Keratinocyte (primary cell): Measurements from ENCODE around the gene EID3. TPM values are rescaled to one million over a fixed set of nuclear protein-coding genes. Genes with fewer than 3 reads are reported as not detected.

Source experiments
- DNase-seq: peaks from one replicate; pipeline ENCODE4 v3.0.0-alpha.2; 2011; ENCODE audit warnings: low read depth, missing footprints, low spot score
- FAIRE-seq: peaks from 2 replicates; lab custom pipeline; 2011; peaks lifted over from hg19 to GRCh38; lab: Jason Lieb, UNC
- H2AFZ ChIP-seq: 2 replicates; pipeline ENCODE4 v1.6.0; 2012; ENCODE audit warnings: low read length, control low read depth, inconsistent platforms; ENCODE audit not compliant: control insufficient read depth
- H3K27ac ChIP-seq: 2 replicates; pipeline ENCODE4 v1.5.1; 2011; ENCODE audit warnings: low read length; ENCODE audit not compliant: control insufficient read depth, insufficient read depth
- H3K27me3 ChIP-seq: 3 replicates; pipeline ENCODE4 v1.6.0; 2011; ENCODE audit warnings: low read length; ENCODE audit not compliant: control insufficient read depth, insufficient read depth; ENCODE audit errors: extremely low read depth
- H3K36me3 ChIP-seq, 2 experiments: 2 replicates in 1 of 2; 3 replicates in 1 of 2; pipeline ENCODE4 v1.5.1; 2011; ENCODE audit warnings: low read length in 2 of 2, mild to moderate bottlenecking in 1 of 2; ENCODE audit not compliant: control insufficient read depth in 2 of 2, insufficient read depth in 2 of 2; ENCODE audit errors: extremely low read depth in 1 of 2
- H3K4me1 ChIP-seq: 3 replicates; pipeline ENCODE4 v1.5.1; 2011; ENCODE audit warnings: low read length; ENCODE audit not compliant: control insufficient read depth, insufficient read depth; ENCODE audit errors: extremely low read depth
- H3K4me2 ChIP-seq: 3 replicates; pipeline ENCODE4 v1.6.0; 2011; ENCODE audit warnings: low read depth, low read length; ENCODE audit not compliant: control insufficient read depth, insufficient read depth; ENCODE audit errors: extremely low read depth
- H3K4me3 ChIP-seq, 3 experiments: fragments of 200-600 bp in 1 of 3; sonication (generic) in 1 of 3; 2 replicates in 2 of 3; 3 replicates in 1 of 3; pipeline ENCODE4 v1.5.1; 2011 to 2016; ENCODE audit warnings: low read length in 3 of 3, mild to moderate bottlenecking in 3 of 3, control low read depth in 2 of 3, inconsistent platforms in 1 of 3, low read depth in 1 of 3, mixed read lengths in 1 of 3, mixed run types in 1 of 3, moderate library complexity in 1 of 3; ENCODE audit not compliant: control insufficient read depth in 2 of 3, insufficient read depth in 2 of 3; ENCODE audit errors: extremely low read depth in 1 of 3
- H3K79me2 ChIP-seq: 2 replicates; pipeline ENCODE4 v1.6.0; 2012; ENCODE audit warnings: low read length; ENCODE audit not compliant: control insufficient read depth, insufficient read depth
- H3K9ac ChIP-seq: 3 replicates; pipeline ENCODE4 v1.6.0; 2011; ENCODE audit warnings: low read length; ENCODE audit not compliant: control insufficient read depth, insufficient read depth; ENCODE audit errors: extremely low read depth
- H3K9me1 ChIP-seq: 3 replicates; pipeline ENCODE4 v1.6.0; 2011; ENCODE audit warnings: low read length; ENCODE audit not compliant: control insufficient read depth, insufficient read depth; ENCODE audit errors: extremely low read depth
- H3K9me3 ChIP-seq: 2 replicates; pipeline ENCODE4 v1.5.1; 2012; ENCODE audit warnings: low read depth, low read length; ENCODE audit not compliant: control insufficient read depth
- H4K20me1 ChIP-seq: 3 replicates; pipeline ENCODE4 v1.6.0; 2011; ENCODE audit warnings: low read length; ENCODE audit not compliant: control insufficient read depth, insufficient read depth; ENCODE audit errors: extremely low read depth
- EZH2 ChIP-seq: IDR thresholded peaks from one replicate; pipeline ENCODE4 v1.6.1; 2012; ENCODE audit warnings: inconsistent platforms, mild to moderate bottlenecking, low read length, moderate library complexity
- dilution Hi-C: fragments of 300-500 bp; cut with MboI; formaldehyde crosslinking; loops from one replicate; pipeline ENCODE4 v1.7.0; 2020; ENCODE audit warnings: low sequenced_read_pairs; ENCODE audit not compliant: extremely low pct_ligation_motif_present
- polyA plus RNA-seq, 5 experiments: library from polyadenylated mRNA; depleted of rRNA in 3 of 5; stranded (reverse) in 3 of 5; stranded (forward) in 1 of 5; unstranded in 1 of 5; fragments of >200 nt; gene quantifications; 1 replicate in 1 of 5; 2 replicates in 3 of 5; 3 replicates in 1 of 5; pipeline versions ENCODE4 v1.2.1 to v1.2.3, GENCODE V29; 2011 to 2012; ENCODE audit warnings: missing spikeins in 2 of 5, low read depth in 1 of 5, low replicate concordance in 1 of 5
- TF ChIP-seq, protein P1 (sequence below), 3 experiments: IDR thresholded peaks in 1 of 3; conservative IDR thresholded peaks in 1 of 3; optimal IDR thresholded peaks in 1 of 3; 2 replicates in 2 of 3; 3 replicates in 1 of 3; pipeline versions ENCODE3 to v1.5.1; 2011; ENCODE audit warnings: low read length in 3 of 3, mild to moderate bottlenecking in 3 of 3, moderate library complexity in 2 of 3, control low read depth in 1 of 3, inconsistent platforms in 1 of 3; ENCODE audit not compliant: insufficient read depth in 2 of 3; ENCODE audit errors: extremely low read depth in 1 of 3

The EID3 gene
- polyA plus RNA-seq, 1 donor (not counting 4 experiments of a cell fraction or from before 2014, with no cell fraction given), result 1.8 TPM

DNA sequence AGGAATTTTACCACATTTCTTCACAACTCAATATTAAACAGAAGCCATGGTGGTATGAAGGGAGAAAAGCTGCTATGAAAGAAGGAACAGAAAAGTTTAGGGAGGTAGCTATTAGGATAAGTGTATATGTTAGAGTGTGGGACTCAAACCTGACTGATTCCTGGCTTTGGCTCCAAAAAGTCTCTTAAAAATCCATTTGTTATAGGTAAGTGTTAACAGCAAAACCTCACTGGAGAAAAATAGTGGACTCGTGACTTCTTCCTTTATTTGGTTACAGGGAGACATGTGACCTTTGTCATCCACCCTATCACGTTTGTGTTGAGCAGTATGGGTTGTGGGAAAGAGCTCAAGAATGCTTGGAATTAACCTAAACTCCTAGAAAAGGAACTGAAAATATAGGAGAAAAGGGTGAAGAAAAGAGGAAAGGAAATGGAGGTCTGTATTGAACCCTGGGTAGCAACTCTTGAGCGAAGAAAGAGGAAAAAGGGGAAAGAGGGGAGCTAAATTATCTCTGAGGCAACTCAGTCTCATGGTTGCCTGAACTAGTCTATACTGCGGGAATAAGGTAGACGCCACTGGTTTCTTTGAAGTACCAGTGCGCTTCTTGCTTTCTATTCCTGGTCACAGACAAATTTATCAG, 3.6 kb upstream of the EID3 start:
- no peak overlapping the region for H3K27ac ChIP-seq
- H3K9me1 ChIP-seq, result no peaks in the 10 kb centered on the region
- no peak for DNase-seq
- no peaks in the 10 kb centered on the region for H3K27me3 ChIP-seq
- H3K36me3 ChIP-seq, result peaks cover 16 to 35% of the 10 kb centered on the region in 2 experiments
- dilution Hi-C loops, result loop anchor here (25.0 kb wide), 1 partner anchor 88 kb away; the partner anchor contains the start of gene TXNRD1
- no peak for TF ChIP-seq EZH2
- TF ChIP-seq, protein P1, sequence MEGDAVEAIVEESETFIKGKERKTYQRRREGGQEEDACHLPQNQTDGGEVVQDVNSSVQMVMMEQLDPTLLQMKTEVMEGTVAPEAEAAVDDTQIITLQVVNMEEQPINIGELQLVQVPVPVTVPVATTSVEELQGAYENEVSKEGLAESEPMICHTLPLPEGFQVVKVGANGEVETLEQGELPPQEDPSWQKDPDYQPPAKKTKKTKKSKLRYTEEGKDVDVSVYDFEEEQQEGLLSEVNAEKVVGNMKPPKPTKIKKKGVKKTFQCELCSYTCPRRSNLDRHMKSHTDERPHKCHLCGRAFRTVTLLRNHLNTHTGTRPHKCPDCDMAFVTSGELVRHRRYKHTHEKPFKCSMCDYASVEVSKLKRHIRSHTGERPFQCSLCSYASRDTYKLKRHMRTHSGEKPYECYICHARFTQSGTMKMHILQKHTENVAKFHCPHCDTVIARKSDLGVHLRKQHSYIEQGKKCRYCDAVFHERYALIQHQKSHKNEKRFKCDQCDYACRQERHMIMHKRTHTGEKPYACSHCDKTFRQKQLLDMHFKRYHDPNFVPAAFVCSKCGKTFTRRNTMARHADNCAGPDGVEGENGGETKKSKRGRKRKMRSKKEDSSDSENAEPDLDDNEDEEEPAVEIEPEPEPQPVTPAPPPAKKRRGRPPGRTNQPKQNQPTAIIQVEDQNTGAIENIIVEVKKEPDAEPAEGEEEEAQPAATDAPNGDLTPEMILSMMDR (optimal IDR thresholded peaks at IDR 0.05 in 1 of 3, IDR thresholded peaks at IDR 0.05 in 1 of 3, conservative IDR thresholded peaks at IDR 0.05 in 1 of 3; ENCODE audit: extremely low read depth in 1 of 3, insufficient read depth in 2 of 3, low read length in 3 of 3), result no peak
- peaks cover 32% of the 10 kb centered on the region for H3K4me1 ChIP-seq
- peaks cover 30% of the 10 kb centered on the region for H4K20me1 ChIP-seq
- H2AFZ ChIP-seq, result no peak overlapping the region
- H3K9ac ChIP-seq, result no peak overlapping the region
- FAIRE-seq, result no peak
- no peaks in the 10 kb centered on the region for H3K9me3 ChIP-seq
- no peak overlapping the region for H3K4me2 ChIP-seq
- H3K4me3 ChIP-seq, result no peak overlapping the region
- peaks cover 91% of the 10 kb centered on the region for H3K79me2 ChIP-seq

DNA sequence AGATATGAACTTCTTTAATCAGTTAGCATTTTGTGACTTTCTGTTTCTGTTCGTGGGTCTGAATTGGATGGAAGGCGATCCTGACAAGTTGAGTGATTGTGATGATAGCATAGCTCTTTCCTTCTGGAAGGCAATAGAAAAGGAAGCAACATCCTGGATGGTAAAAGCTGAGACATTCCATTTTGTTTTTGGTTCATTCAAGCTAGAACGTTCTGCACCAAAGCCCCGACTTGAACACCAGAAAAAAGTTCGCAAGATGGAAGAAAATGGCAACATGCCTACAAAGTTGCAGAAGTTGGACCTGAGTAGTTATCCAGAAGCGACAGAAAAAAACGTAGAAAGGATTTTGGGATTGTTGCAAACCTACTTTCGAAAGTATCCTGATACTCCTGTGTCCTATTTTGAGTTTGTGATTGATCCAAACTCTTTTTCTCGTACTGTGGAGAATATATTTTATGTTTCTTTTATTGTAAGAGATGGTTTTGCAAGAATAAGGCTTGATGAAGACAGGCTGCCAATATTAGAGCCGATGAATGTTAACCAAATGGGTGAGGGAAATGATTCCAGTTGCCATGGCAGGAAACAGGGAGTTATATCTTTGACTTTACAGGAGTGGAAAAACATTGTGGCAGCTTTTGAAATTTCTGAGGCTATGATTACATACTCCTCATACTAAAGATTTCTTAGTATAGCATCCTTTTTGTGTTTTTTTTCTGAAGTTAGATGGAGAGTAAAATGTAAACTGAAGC, 896 bp downstream of the EID3 start:
- peak overlapping the region in 1 of 3 experiments; percentile 52 for H3K4me3 ChIP-seq
- no peaks in the 10 kb centered on the region for H3K27me3 ChIP-seq
- TF ChIP-seq, protein P1 (optimal IDR thresholded peaks at IDR 0.05 in 1 of 3, IDR thresholded peaks at IDR 0.05 in 1 of 3, conservative IDR thresholded peaks at IDR 0.05 in 1 of 3; ENCODE audit: extremely low read depth in 1 of 3, insufficient read depth in 2 of 3, low read length in 3 of 3), result no peak
- no peak for TF ChIP-seq EZH2
- H3K79me2 ChIP-seq, result peaks cover 90% of the 10 kb centered on the region
- H3K4me2 ChIP-seq, result peak overlapping the region; percentile 89
- peaks cover 14 to 26% of the 10 kb centered on the region in 2 experiments for H3K36me3 ChIP-seq
- peaks cover 3% of the 10 kb centered on the region for H3K9me1 ChIP-seq
- dilution Hi-C loops, result loop anchor here (25.0 kb wide), 1 partner anchor 92 kb away; the partner anchor contains the start of gene TXNRD1
- H3K9me3 ChIP-seq, result no peaks in the 10 kb centered on the region
- H4K20me1 ChIP-seq, result peaks cover 32% of the 10 kb centered on the region
- no peak overlapping the region for H3K27ac ChIP-seq
- peak overlapping the region; percentile 65 for H3K9ac ChIP-seq
- H2AFZ ChIP-seq, result no peak overlapping the region
- H3K4me1 ChIP-seq, result peaks cover 18% of the 10 kb centered on the region
- FAIRE-seq (peak; percentile 44), DNase-seq (no peak)
